B cell (primary cell): ENCODE measurements around the gene AP5B1. TPM values are rescaled to one million over a fixed set of nuclear protein-coding genes. Genes with fewer than 3 reads are reported as not detected.

Experiments used
- ATAC-seq: fragments of 200-7000 bp; cut with Tn5 transposase; one replicate; pipeline ENCODE4 v1.10.0; 2021; ENCODE audit warnings: low read depth, mild to moderate bottlenecking, moderate number of reproducible peaks, moderate library complexity
- CTCF ChIA-PET: fragments of 350-600 bp; sonication (Branson Sonifier 250); formaldehyde crosslinking; loops from one replicate; lab custom pipeline; 2021; ENCODE audit warnings: antibody characterized with exemption, inconsistent platforms; lab: Charles Lee
- POLR2A ChIA-PET: fragments of 350-600 bp; sonication (Branson Sonifier 250); formaldehyde crosslinking; loops from one replicate; lab custom pipeline; 2021; ENCODE audit warnings: antibody characterized with exemption; lab: Charles Lee
- DNase-seq: peaks from one replicate; pipeline ENCODE4 v3.0.0; 2013
- H2AFZ ChIP-seq: 2 replicates; pipeline ENCODE4 v1.6.1; 2012; ENCODE audit warnings: mild to moderate bottlenecking, low read depth, low read length; ENCODE audit not compliant: insufficient read depth, poor library complexity, severe bottlenecking
- H3K27ac ChIP-seq, 2 donors: 1 replicate in 1 of 2; 2 replicates in 1 of 2; pipeline ENCODE4 v1.5.1; 2012 to 2013; ENCODE audit warnings: low read length in 2 of 2, mild to moderate bottlenecking in 2 of 2, moderate library complexity in 1 of 2
- H3K27me3 ChIP-seq, 4 experiments: fragments of 200-600 bp in 1 of 4; sonication (generic) in 1 of 4; replicated peaks in 1 of 4; 1 replicate in 2 of 4; 2 replicates in 2 of 4; pipeline versions ENCODE4 v1.6.1 to v1.7.0; 2013 to 2016; ENCODE audit warnings: low read length in 3 of 4, mild to moderate bottlenecking in 2 of 4, mixed read lengths in 1 of 4, moderate library complexity in 1 of 4; ENCODE audit not compliant: insufficient read depth in 4 of 4, control insufficient read depth in 3 of 4; ENCODE audit errors: control extremely low read depth in 1 of 4
- H3K36me3 ChIP-seq, 2 experiments: replicated peaks in 1 of 2; 1 replicate in 1 of 2; 2 replicates in 1 of 2; pipeline versions ENCODE4 v1.6.1 to v1.7.1; 2013; ENCODE audit warnings: low read length in 1 of 2; ENCODE audit not compliant: insufficient read depth in 2 of 2, control insufficient read depth in 1 of 2; ENCODE audit errors: control extremely low read depth in 1 of 2, extremely low read depth in 1 of 2
- H3K4me1 ChIP-seq, 2 donors: fragments of 200-600 bp in 1 of 2; sonication (generic) in 1 of 2; 1 replicate in 1 of 2; 2 replicates in 1 of 2; pipeline versions ENCODE4 v1.5.1 to v1.6.1; 2013 to 2017; ENCODE audit warnings: low read length in 2 of 2; ENCODE audit not compliant: control insufficient read depth in 2 of 2, insufficient read depth in 2 of 2
- H3K4me2 ChIP-seq: replicated peaks from 2 replicates; pipeline ENCODE3; 2012; ENCODE audit warnings: mild to moderate bottlenecking, low read depth, low read length; ENCODE audit not compliant: poor library complexity, severe bottlenecking
- H3K4me3 ChIP-seq, 5 experiments: fragments of 200-600 bp in 1 of 5; sonication (generic) in 1 of 5; 1 replicate in 3 of 5; 2 replicates in 2 of 5; pipeline versions ENCODE4 v1.5.1 to v1.7.0; 2011 to 2016; ENCODE audit warnings: low read length in 4 of 5, mild to moderate bottlenecking in 4 of 5, low read depth in 2 of 5, control low read depth in 1 of 5, moderate library complexity in 1 of 5; ENCODE audit not compliant: insufficient read depth in 1 of 5; ENCODE audit errors: control extremely low read depth in 1 of 5, extremely low read depth in 1 of 5
- H3K79me2 ChIP-seq: fragments of 200-600 bp; sonication (generic); one replicate; pipeline ENCODE4 v1.6.0; 2016; ENCODE audit warnings: low read length; ENCODE audit not compliant: control insufficient read depth, insufficient read depth
- H3K9ac ChIP-seq: fragments of 200-600 bp; sonication (generic); 2 replicates; pipeline ENCODE4 v1.6.1; 2017; ENCODE audit warnings: mild to moderate bottlenecking, low read length, moderate library complexity
- H3K9me3 ChIP-seq, 3 donors: one replicate each; pipeline versions ENCODE4 v1.6.1 to v1.7.1; 2013; ENCODE audit warnings: low read length in 2 of 3; ENCODE audit not compliant: control insufficient read depth in 2 of 3, insufficient read depth in 1 of 3; ENCODE audit errors: control extremely low read depth in 1 of 3
- H4K20me1 ChIP-seq: 2 replicates; pipeline ENCODE4 v1.6.0; 2012; ENCODE audit warnings: mild to moderate bottlenecking, low read length; ENCODE audit not compliant: insufficient read depth, control insufficient read depth, poor library complexity, severe bottlenecking
- H3K27ac Mint-ChIP-seq: one replicate; pipeline ENCODE4 v1.8.0; 2021; ENCODE audit warnings: mixed read lengths
- H3K27me3 Mint-ChIP-seq: one replicate; pipeline ENCODE4 v1.8.0; 2021; ENCODE audit warnings: mixed read lengths
- H3K4me1 Mint-ChIP-seq: one replicate; pipeline ENCODE4 v1.8.0; 2021; ENCODE audit warnings: mixed read lengths
- H3K4me3 Mint-ChIP-seq: one replicate; pipeline ENCODE4 v1.8.0; 2021; ENCODE audit warnings: mixed read lengths
- H3K9me3 Mint-ChIP-seq: one replicate; pipeline ENCODE4 v1.8.0; 2022; ENCODE audit warnings: mixed read lengths; ENCODE audit not compliant: insufficient read depth
- CTCF ChIP-seq: fragments of 200-600 bp; IDR thresholded peaks from one replicate; pipeline ENCODE4 v1.8.0; 2022; ENCODE audit warnings: antibody characterized with exemption, mild to moderate bottlenecking
- EZH2 ChIP-seq: IDR thresholded peaks from 2 replicates; pipeline ENCODE4 v1.6.1; 2012; ENCODE audit warnings: borderline replicate concordance, low read depth, mild to moderate bottlenecking, moderate library complexity, low read length; ENCODE audit not compliant: insufficient read depth, poor library complexity, severe bottlenecking
- WGBS: methylation state at CpG from one replicate; pipeline ENCODE4 v1.1.5; 2013; ENCODE audit warnings: missing lambda C conversion rate; ENCODE audit not compliant: insufficient coverage; 5-methylcytosine and 5-hydroxymethylcytosine counted together
- intact Hi-C: fragments of 100-400 bp; cut with micrococcal nuclease; formaldehyde crosslinking; loops from one replicate; pipeline ENCODE4 v1.10.0; 2022
- polyA plus RNA-seq: library from polyadenylated mRNA; depleted of rRNA; stranded (reverse); fragments of >200 nt; gene quantifications from 2 replicates; pipeline ENCODE4 v1.2.3, GENCODE V29; 2012
- total RNA-seq, 2 donors: library from RNA; stranded (reverse); fragments of 120-200 nt in 1 of 2; gene quantifications; 1 replicate in 1 of 2; 2 replicates in 1 of 2; pipeline versions ENCODE4 v1.2.3 to v1.2.4, GENCODE V29; 2013 to 2022

Gene AP5B1
- total and polyA plus RNA-seq, 2 donors (not counting 1 experiment from before 2014, with no cell fraction given) = 9.6 to 25.2 TPM

GRCh38 chr11:65779669-65779918 lies 1.2 kb downstream of the AP5B1 start:
- Histone ChIP-seq H3K4me3 (peak overlapping the region; percentile 15 to 81 (median 74)), H3K9ac (peak overlapping the region; percentile 72), H3K9me3 (no peaks in the 10 kb centered on the region)

More at GRCh38 chr11:65779669-65779918, 1.2 kb downstream of the AP5B1 start:
- ChIA-PET POLR2A (interaction anchor here (0.8 to 1.7 kb wide), 4 partner anchors 9 to 53 kb away, joined by 3 to 9 read pairs (median 6); partner anchors contain the start of gene SNX32), CTCF (interaction anchor here (0.6 to 6.2 kb wide), 36 partner anchors 8 to 533 kb away, joined by 3 to 90 read pairs (median 6); partner anchors contain the start of genes CCDC85B, FIBP, KAT5 and MUS81)
- 84% methylated on average over 6 of the region's 12 CpGs for WGBS
- Mint-ChIP-seq H3K9me3 (no peaks in the 10 kb centered on the region), H3K27me3 (no peaks in the 10 kb centered on the region), H3K4me3 (peak overlapping the region; percentile 89), H3K4me1 (peaks cover 15% of the 10 kb centered on the region), H3K27ac (no peak overlapping the region)
- intact Hi-C loops = no loop called here
- Histone ChIP-seq H3K4me1 (peaks cover 12 to 18% of the 10 kb centered on the region in 2 donors), H3K79me2 (peaks cover 26% of the 10 kb centered on the region), H3K27ac (no peak overlapping the region), H3K27me3 (no peaks in the 10 kb centered on the region), H2AFZ (peak overlapping the region; percentile 82), H3K4me2 (peak overlapping the region; percentile 96), H3K36me3 (peaks cover 0 to 20% of the 10 kb centered on the region in 2 experiments), H4K20me1 (peaks cover 40% of the 10 kb centered on the region)
- no peak for TF ChIP-seq CTCF
- TF ChIP-seq EZH2 = no peak
- ATAC-seq (no peak), DNase-seq (no peak)
